CD1c-positive myeloid dendritic cell (primary cell): ENCODE data around the gene KRT10.
"Not testable (repeated sequence)": the region's sequence is repeated elsewhere in the genome, so short reads cannot be mapped to it uniquely, and the experiment has no call there.

Source experiments
- DNase-seq: peaks from one replicate; pipeline ENCODE4 v3.0.0-alpha.2; 2016; ENCODE audit errors: extremely low spot score

Gene KRT10

GRCh38 chr17:40822132-40822812, at the start of gene KRT10:
KRT10 (minus strand) TSS chr17:40822614; CDS start chr17:40822585, 29 bp downstream.
- no peak for DNase-seq

DNA sequence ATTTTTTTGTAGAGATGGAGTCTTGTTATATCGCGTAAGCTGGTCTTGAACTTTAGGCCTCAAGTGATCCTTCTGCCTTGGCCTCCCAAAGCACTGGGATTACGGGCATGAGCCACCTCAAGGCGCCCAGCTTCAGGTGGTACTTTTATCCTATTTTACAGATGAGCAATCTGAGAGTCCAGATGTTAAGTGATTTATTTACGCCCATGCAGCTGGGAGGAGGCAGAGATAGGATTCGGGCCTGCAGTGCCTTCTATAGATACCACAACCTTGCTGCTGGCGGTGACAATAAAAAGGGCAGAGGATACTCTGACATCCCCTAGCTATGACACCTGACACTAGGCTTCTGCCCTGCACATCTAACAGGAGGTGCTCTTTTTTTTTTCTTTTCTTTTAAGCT, 48.9 kb upstream of the KRT10 start:
- no peak for DNase-seq

DNA sequence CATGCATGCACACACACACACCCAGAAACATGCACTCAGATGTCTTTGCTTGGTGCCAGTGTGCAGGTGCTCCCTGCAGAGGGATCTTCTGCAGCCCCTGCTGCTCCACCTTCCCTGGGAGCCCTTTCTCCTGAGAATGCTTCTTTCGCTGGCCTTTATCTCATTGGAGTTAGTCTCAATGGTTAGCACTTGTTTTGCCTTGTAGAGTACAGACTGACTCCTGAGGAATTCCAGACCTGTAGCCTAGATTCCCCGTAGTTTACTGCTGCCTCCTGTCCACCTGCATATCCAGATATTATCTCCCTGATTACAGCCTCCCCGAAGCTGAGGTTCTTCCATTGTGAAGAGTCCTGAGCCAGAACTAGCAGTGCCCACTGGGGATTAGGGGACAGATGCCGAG, 47.7 kb upstream of the KRT10 start:
- DNase-seq, result no peak

DNA sequence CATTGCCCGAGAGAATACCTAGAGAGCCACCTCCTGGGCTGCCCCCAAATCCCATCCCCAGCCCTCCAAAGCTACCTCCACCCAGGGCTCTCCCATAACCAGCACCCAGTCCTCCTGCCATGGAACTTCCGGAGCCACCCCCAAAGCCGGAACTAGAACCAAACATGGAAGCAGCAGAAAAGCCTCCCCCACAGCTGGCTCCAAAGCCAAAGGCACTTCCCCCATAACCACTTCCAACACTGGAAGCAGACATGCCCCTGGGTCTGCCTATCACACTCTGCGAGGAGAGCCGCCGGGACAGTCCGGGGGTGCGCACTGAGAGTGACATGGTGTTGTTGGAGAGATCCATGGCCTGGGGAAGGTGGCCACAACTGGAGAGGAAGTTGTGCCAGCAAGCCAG, 44.4 kb upstream of the KRT10 start, which contains the start of gene KRT12:
Gene KRT12 (minus strand): TSS at position 386 of the 400 bp plus-strand sequence. CDS start 37 bp downstream, at position 349.
- DNase-seq, result no peak

- no peak for DNase-seq
Observed at GRCh38 chr17:40864661-40865390, 42.4 kb upstream of the KRT10 start.

GRCh38 chr17:40862985-40863733, 40.7 kb upstream of the KRT10 start:
- DNase-seq, result no peak

GRCh38 chr17:40859536-40859935, 37.1 kb upstream of the KRT10 start:
- DNase-seq, result no peak

- DNase-seq, result not testable (repeated sequence)
Observed at GRCh38 chr17:40858667-40859066, 36.3 kb upstream of the KRT10 start.

DNA sequence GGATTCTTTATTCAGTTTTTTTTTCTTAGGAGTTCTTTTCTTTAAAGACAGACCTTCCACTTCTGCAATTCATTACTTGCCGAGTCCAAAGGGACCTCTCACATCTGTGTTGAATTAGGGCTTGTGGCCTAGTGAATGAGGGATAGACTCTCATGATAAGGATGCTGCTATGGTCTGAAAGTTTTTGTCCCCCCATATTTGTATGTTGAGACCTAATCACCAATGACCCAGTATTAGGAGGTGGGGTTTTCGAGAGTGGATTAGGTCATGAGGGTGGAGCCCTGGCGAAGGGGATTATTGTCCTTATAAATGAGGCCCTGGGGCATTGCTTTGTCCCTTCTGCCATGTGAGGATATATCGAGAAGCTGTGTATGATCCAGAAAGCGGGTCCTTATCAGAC, 35.1 kb upstream of the KRT10 start:
- DNase-seq, result no peak

GRCh38 chr17:40854175-40854814, 31.9 kb upstream of the KRT10 start:
- peak; percentile 64 for DNase-seq

DNA sequence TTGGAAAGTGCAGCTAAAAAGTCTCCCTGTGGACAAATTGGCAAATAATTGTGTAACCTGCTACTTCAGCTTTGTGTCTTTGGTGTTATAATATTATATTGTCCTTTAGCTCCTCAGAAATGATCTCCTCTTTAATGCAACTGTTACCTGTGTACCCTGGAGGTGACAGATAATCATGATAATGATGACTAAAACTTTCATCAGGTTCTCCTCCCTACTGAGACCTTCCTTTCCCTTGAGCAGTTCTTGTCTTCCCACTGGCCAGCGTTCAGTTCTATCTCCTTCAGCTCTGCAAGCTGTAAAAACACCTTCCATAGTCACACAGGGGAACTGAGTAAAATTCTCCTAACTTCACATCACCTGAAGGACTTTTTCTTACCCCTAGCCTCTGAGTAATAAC, 29.9 kb upstream of the KRT10 start:
- DNase-seq, result no peak

DNA sequence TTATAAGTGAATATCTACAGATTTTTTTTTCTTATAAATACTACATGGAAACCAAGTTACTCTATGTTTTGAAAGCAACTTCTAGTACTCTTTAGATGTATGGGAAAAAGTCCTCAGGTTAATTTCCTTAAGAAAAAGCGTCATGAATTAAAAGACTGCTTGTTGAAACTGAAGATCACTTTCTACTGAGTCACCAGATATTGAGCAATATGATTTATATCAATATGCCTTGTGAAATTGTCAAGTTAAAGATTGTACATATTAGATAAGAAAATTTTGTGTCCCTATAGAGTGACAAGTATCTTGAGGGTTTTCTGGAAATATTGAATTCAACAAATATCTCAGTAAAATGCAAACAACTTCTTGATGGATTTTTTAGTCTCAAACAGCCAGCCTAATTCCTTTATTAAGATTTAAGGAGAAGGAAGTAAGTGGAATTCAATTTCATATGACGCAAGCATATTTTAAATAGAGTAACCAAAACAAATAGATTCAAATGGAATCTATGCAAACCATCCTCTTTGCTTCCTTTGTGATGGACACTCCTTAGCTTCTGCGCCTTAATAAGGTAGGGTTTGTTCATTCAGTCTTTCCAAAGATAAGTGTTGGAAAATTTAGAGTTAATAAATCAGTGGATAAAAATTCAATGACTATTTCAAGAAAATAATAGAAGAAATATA, 28.0 kb upstream of the KRT10 start:
- DNase-seq, result no peak

DNA sequence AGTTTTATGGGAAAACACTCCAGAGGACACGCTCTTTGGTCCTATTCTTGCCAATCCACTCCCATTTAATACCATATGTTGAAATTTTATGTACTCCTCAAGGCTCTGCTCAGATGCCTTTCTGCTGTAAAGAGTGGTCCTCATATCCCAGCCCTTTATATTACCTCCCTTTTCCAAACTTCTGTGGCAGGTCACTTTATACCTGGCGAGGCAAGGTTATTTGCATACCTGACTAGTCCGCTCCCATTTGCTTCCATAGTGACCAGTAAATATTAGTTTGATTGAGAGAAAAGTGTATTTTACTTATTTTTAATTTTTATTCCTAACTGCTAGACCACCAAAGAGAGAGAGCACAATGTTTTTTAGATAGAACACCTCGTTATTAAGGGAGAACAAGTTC, 27.3 kb upstream of the KRT10 start:
- no peak for DNase-seq

DNA sequence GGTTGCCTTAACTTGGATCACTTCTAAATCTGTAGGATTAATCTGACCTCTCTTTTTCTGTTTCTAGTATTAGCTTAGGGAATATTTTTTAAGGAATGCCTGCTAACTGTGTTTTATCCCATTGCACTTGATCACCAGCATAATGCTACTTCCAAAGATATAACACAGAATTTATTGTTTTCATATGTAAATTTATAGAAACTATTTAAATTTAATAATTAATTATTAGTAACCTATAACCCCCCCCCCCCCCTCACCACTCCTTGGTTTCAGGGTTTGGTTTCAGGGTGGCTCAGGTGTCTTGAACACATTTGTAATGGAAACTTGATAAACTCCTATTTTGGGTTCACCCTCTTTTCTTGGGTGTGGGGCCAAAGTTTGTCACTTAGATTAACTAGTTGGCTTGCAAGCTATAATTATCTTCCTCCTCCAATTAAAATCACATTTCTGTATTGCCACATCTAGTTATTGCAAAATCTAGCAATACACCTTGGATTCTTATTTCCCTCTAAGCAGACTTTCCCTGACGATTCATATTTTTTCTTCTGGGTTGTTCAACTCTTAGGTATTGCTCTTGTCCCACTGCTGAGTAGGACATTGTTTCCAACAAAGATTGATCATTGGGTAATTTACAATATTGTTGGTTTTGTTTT, 26.3 kb upstream of the KRT10 start:
- DNase-seq, result no peak

- no peak for DNase-seq
Observed at GRCh38 chr17:40846515-40847144, 24.2 kb upstream of the KRT10 start.

GRCh38 chr17:40844671-40845107, 22.3 kb upstream of the KRT10 start:
- no peak for DNase-seq

GRCh38 chr17:40843242-40843641, 20.8 kb upstream of the KRT10 start:
- DNase-seq, result no peak

- DNase-seq, result no peak
Observed at GRCh38 chr17:40841246-40841645, 18.8 kb upstream of the KRT10 start.

GRCh38 chr17:40839194-40839593, 16.8 kb upstream of the KRT10 start:
- no peak for DNase-seq

- DNase-seq, result no peak
Observed at GRCh38 chr17:40836020-40836419, 13.6 kb upstream of the KRT10 start.
